Lower leg skin (tissue), 4 donors: Measurements from ENCODE around the gene VWC2L. TPM values are rescaled to one million over a fixed set of nuclear protein-coding genes. Genes with fewer than 3 reads are reported as not detected.

Experiments used
- DNase-seq, 2 donors: peaks; one replicate each; pipeline ENCODE4 v3.0.0-alpha.2; 2019; ENCODE audit warnings: low spot score in 2 of 2
- H3K4me3 ChIP-seq: fragments of 200-600 bp; sonication (generic); 2 replicates; pipeline ENCODE4 v1.5.1; 2017; ENCODE audit warnings: mild to moderate bottlenecking, low read depth; ENCODE audit not compliant: poor library complexity, severe bottlenecking
- POLR2A ChIP-seq, 2 donors: fragments of 450-650 bp; IDR thresholded peaks; one replicate each; pipeline ENCODE4 v1.6.1; 2016 to 2017; ENCODE audit warnings: antibody characterized with exemption in 2 of 2, mild to moderate bottlenecking in 1 of 2, moderate library complexity in 1 of 2
- WGBS, 2 donors: methylation state at CpG; one replicate each; pipeline ENCODE4 v1.1.5; 2018; 5-methylcytosine and 5-hydroxymethylcytosine counted together
- intact Hi-C: fragments of 100-400 bp; cut with DNase I; formaldehyde crosslinking; loops from one replicate; pipeline ENCODE4 v1.15.0; 2023; ENCODE audit warnings: low total_unique reads
- total RNA-seq, 4 donors: library from RNA; depleted of rRNA; stranded (reverse); fragments of >200 nt; gene quantifications; one replicate each; pipeline ENCODE4 v1.1.0, GENCODE V29; 2016
- TF ChIP-seq, protein P1 (sequence below), 3 donors: fragments of 450-650 bp; IDR thresholded peaks; one replicate each; pipeline ENCODE4 v1.5.1; 2016; ENCODE audit warnings: antibody characterized with exemption in 3 of 3, mild to moderate bottlenecking in 3 of 3, moderate library complexity in 2 of 3

VWC2L gene
- total RNA-seq, 4 donors from 2014 or later, result not detected

DNA sequence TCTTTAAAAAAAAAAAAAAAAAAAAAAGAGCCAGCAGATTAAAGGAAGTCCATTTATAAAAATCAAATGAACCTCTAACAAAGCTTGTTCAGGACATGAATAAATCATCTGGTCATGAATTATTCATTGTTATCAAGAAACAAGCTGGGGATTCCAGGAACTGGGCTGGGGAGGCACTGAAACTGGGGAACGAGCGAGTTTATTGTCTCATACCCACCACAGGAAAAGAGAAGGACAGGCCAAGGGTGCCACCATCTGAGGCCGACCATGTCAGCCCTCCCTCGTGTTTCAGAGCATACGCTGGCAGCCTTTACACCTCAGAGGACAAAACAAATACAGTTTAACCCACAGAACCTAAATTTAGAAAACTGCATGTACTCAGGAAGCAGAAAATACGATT is 164.2 kb downstream of the VWC2L start:
- TF ChIP-seq, protein P1, sequence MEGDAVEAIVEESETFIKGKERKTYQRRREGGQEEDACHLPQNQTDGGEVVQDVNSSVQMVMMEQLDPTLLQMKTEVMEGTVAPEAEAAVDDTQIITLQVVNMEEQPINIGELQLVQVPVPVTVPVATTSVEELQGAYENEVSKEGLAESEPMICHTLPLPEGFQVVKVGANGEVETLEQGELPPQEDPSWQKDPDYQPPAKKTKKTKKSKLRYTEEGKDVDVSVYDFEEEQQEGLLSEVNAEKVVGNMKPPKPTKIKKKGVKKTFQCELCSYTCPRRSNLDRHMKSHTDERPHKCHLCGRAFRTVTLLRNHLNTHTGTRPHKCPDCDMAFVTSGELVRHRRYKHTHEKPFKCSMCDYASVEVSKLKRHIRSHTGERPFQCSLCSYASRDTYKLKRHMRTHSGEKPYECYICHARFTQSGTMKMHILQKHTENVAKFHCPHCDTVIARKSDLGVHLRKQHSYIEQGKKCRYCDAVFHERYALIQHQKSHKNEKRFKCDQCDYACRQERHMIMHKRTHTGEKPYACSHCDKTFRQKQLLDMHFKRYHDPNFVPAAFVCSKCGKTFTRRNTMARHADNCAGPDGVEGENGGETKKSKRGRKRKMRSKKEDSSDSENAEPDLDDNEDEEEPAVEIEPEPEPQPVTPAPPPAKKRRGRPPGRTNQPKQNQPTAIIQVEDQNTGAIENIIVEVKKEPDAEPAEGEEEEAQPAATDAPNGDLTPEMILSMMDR (IDR thresholded peaks at IDR 0.05), result no peak
- TF ChIP-seq POLR2A (IDR thresholded peaks at IDR 0.05), result no peak
- intact Hi-C loops, result no loop called here
- WGBS, 2 donors, result 66 to 72% methylated on average over 6 of the region's 6 CpGs
- no peak overlapping the region for H3K4me3 ChIP-seq
- no peak for DNase-seq

DNA sequence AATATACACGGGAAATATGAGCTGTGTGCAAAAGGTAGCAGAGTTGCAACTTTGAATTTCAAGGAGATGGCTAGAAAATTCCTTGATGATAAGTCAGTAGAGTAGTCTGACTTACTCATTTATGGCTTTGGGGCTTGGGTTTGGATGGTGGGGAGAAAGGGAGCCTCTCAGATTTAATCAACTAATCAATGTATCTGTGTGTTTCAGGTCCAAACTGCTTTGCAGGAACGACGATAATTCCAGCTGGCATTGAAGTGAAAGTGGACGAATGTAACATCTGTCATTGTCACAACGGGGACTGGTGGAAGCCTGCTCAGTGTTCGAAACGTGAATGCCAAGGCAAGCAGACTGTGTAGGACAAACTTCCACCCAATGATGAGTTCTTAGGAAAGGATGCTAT is 164.6 kb downstream of the VWC2L start:
- TF ChIP-seq, protein P1 (IDR thresholded peaks at IDR 0.05), result no peak
- TF ChIP-seq POLR2A (IDR thresholded peaks at IDR 0.05), result no peak
- no peak overlapping the region for H3K4me3 ChIP-seq
- 65 to 76% methylated on average over 7 of the region's 7 CpGs for WGBS, 2 donors
- no peak for DNase-seq
- intact Hi-C loops, result no loop called here

DNA sequence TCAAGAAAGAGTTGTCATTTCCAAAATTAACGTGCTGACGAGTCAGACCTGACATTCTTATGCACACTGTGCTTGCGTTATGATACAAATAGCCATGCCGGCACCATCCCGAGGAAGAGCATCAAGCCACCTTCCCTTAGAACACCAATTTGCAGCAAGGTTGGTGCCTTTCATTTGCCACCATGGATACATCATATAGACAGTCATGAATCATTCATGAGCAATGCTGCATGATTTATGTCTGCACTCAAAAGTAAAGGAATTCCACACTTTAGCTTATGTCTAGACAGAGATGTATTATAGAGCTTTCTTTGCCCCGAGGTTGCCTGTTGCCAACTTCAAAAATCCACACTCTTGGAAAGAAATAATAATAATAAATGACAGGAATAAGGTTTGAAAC is 166.9 kb downstream of the VWC2L start:
- DNase-seq, result no peak
- intact Hi-C loops, result no loop called here
- 48 to 51% methylated on average over 6 of the region's 6 CpGs for WGBS, 2 donors
- no peak overlapping the region for H3K4me3 ChIP-seq
- TF ChIP-seq POLR2A (IDR thresholded peaks at IDR 0.05), result no peak
- TF ChIP-seq, protein P1 (IDR thresholded peaks at IDR 0.05), result no peak

DNA sequence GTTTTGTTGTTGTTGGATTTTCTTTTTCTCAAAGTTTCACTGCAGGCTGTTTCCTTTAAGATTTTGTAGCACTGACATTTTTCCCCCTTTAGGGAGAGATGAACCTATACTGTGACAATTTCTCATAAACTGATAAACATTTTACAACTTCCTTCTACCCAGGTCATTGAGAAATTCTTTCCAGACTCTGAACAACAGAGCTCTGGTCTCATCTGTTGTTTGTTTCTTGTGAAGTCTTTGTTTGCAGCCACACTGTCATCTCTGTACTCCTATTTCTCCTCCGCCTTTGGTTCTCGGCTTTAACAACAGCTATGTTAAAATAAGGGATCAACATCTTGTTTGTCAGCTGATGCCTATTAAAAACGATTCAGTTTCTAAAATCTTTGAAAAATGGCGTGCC is 167.6 kb downstream of the VWC2L start:
- WGBS, 2 donors, result 38 to 53% methylated on average over 4 of the region's 4 CpGs
- H3K4me3 ChIP-seq, result no peak overlapping the region
- intact Hi-C loops, result no loop called here
- TF ChIP-seq, protein P1 (IDR thresholded peaks at IDR 0.05), result no peak
- no peak for TF ChIP-seq POLR2A (IDR thresholded peaks at IDR 0.05)
- DNase-seq, result no peak

DNA sequence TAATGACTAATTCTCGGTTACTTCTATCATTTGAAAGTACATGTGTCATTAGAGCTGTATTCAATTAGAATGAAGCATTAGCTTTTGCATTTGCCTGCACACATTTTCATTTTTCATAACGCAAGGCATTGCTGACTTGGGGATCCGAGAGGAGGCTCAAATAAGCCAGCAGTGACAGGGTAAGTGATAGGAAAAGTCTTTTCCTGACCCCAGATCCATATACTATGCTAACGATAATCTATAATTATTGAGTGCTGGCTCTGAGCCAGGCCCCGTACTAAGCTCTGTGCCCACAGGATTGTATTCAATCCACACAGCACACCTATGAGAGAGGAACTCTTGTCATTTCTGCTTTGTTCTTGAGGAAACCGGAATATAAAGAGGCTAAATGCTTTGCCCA is 168.2 kb downstream of the VWC2L start:
- intact Hi-C loops, result no loop called here
- TF ChIP-seq POLR2A (IDR thresholded peaks at IDR 0.05), result no peak
- TF ChIP-seq, protein P1 (IDR thresholded peaks at IDR 0.05), result no peak
- no peak for DNase-seq
- H3K4me3 ChIP-seq, result no peak overlapping the region
- WGBS, 2 donors, result 48 to 65% methylated on average over 6 of the region's 6 CpGs

DNA sequence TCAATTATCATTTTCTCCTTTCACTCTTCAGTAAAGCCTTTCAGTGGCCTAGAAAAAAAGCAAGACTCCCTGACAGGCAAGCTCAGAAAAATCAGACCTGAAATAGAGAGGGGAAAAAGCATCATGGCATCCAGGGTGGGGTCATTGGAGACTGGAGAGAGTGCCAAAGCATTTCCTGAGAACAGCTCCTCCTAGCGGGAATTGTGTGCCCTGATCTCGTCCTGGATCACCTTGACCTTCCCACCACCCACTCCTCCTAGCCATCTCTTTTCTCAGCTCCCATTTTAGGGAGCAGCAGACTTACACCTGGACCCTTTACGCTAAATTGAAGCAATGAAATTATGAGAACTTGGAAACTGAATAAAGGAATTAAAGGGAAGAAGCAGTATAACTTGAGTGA is 176.6 kb downstream of the VWC2L start:
- H3K4me3 ChIP-seq, result no peak overlapping the region
- no peak for DNase-seq
- intact Hi-C loops, result no loop called here
- 37 to 46% methylated on average over 3 of the region's 3 CpGs for WGBS, 2 donors
- TF ChIP-seq, protein P1 (IDR thresholded peaks at IDR 0.05), result no peak
- no peak for TF ChIP-seq POLR2A (IDR thresholded peaks at IDR 0.05)
